ENCODE measurements around the gene IL11RA.
"Not testable (repeated sequence)": the region's sequence is repeated elsewhere in the genome, so short reads cannot be mapped to it uniquely, and the experiment has no call there.

The IL11RA gene

GRCh38 chr9:34628656-34629490, 23.1 kb upstream of the IL11RA start, which contains the start of gene ARID3C:
Gene ARID3C (minus strand): TSS chr9:34629066. CDS start chr9:34628014, 1,052 bp downstream.
- DNase-seq (ENCODE audit: low read depth in 2 of 2, low spot score in 1 of 2), result peak in 1 of 2 donors; percentile 12

- no peak for DNase-seq (ENCODE audit: low read depth in 2 of 2, low spot score in 1 of 2)
Observed at GRCh38 chr9:34629491-34629808, 22.5 kb upstream of the IL11RA start.

- no peak for DNase-seq (ENCODE audit: low read depth in 2 of 2, low spot score in 1 of 2)
Observed at GRCh38 chr9:34630402-34631154, 21.4 kb upstream of the IL11RA start.

GRCh38 chr9:34633166-34633565, 18.8 kb upstream of the IL11RA start:
- no peak for DNase-seq (ENCODE audit: low read depth in 2 of 2, low spot score in 1 of 2)

- DNase-seq (ENCODE audit: low read depth in 2 of 2, low spot score in 1 of 2), result peak; percentile 37 to 51
Observed at GRCh38 chr9:34633851-34634550, 18.0 kb upstream of the IL11RA start.

- DNase-seq (ENCODE audit: low read depth in 2 of 2, low spot score in 1 of 2), result no peak
Observed at GRCh38 chr9:34634551-34635248, 17.3 kb upstream of the IL11RA start.

- no peak for DNase-seq (ENCODE audit: low read depth in 2 of 2, low spot score in 1 of 2)
Observed at GRCh38 chr9:34635556-34635955, 16.4 kb upstream of the IL11RA start.

- no peak for DNase-seq (ENCODE audit: low read depth in 2 of 2, low spot score in 1 of 2)
Observed at GRCh38 chr9:34636791-34637355, 15.1 kb upstream of the IL11RA start.

GRCh38 chr9:34637356-34638137, 14.4 kb upstream of the IL11RA start, which contains the start of gene SIGMAR1:
Gene SIGMAR1 (minus strand): TSS chr9:34637787. CDS start chr9:34637697, 90 bp downstream.
- peak; percentile 87 to 88 for DNase-seq (ENCODE audit: low read depth in 2 of 2, low spot score in 1 of 2)

GRCh38 chr9:34638138-34638445, 13.9 kb upstream of the IL11RA start:
- DNase-seq (ENCODE audit: low read depth in 2 of 2, low spot score in 1 of 2), result no peak

GRCh38 chr9:34639322-34639721, 12.7 kb upstream of the IL11RA start:
- not testable (repeated sequence) for DNase-seq (ENCODE audit: low read depth in 2 of 2, low spot score in 1 of 2)

GRCh38 chr9:34642679-34643078, 9.3 kb upstream of the IL11RA start:
- no peak for DNase-seq (ENCODE audit: low read depth in 2 of 2, low spot score in 1 of 2)

GRCh38 chr9:34644766-34645314, 7.1 kb upstream of the IL11RA start:
- DNase-seq (ENCODE audit: low read depth in 2 of 2, low spot score in 1 of 2), result no peak

GRCh38 chr9:34646211-34647083, 5.5 kb upstream of the IL11RA start, which contains the start of gene GALT:
Gene GALT (plus strand): TSS chr9:34646675. CDS start chr9:34646705, 30 bp downstream.
- peak; percentile 93 to 96 for DNase-seq (ENCODE audit: low read depth in 2 of 2, low spot score in 1 of 2)

- no peak for DNase-seq (ENCODE audit: low read depth in 2 of 2, low spot score in 1 of 2)
Observed at GRCh38 chr9:34647084-34647403, 4.9 kb upstream of the IL11RA start.

GRCh38 chr9:34647651-34648050, 4.3 kb upstream of the IL11RA start:
- DNase-seq (ENCODE audit: low read depth in 2 of 2, low spot score in 1 of 2), result no peak

GRCh38 chr9:34648673-34649072, 3.3 kb upstream of the IL11RA start:
- DNase-seq (ENCODE audit: low read depth in 2 of 2, low spot score in 1 of 2), result no peak

- DNase-seq (ENCODE audit: low read depth in 2 of 2, low spot score in 1 of 2), result no peak
Observed at GRCh38 chr9:34650816-34651215, 1.2 kb upstream of the IL11RA start.

GRCh38 chr9:34651321-34651720, 664 bp upstream of the IL11RA start:
- DNase-seq (ENCODE audit: low read depth in 2 of 2, low spot score in 1 of 2), result no peak

All from stimulated activated CD8-positive, alpha-beta memory T cell treated with anti-CD3 and anti-CD28 coated beads, Interleukin-4, amount 100 ng/mL, for 4 hours (primary cell).